CD4-positive, alpha-beta memory T cell (primary cell): ENCODE results near the gene PCDHGA4. TPM values are rescaled to one million over a fixed set of nuclear protein-coding genes. Genes with fewer than 3 reads are reported as not detected.

ENCODE experiments used
- CTCF ChIA-PET: fragments of 350-600 bp; sonication (Branson Sonifier 250); formaldehyde crosslinking; loops from one replicate; lab custom pipeline; 2021; ENCODE audit warnings: inconsistent platforms; ENCODE audit not compliant: partially characterized antibody; lab: Charles Lee
- POLR2A ChIA-PET: fragments of 350-600 bp; sonication (Branson Sonifier 250); formaldehyde crosslinking; loops from one replicate; lab custom pipeline; 2021; ENCODE audit not compliant: partially characterized antibody; lab: Charles Lee
- DNase-seq, 5 donors: peaks; one replicate each; pipeline versions ENCODE4 v3.0.0 to v3.0.0-alpha.2; 2020 to 2022; ENCODE audit warnings: mixed read lengths in 1 of 5
- H3K27ac ChIP-seq: one replicate; pipeline ENCODE4 v1.7.0; 2013; ENCODE audit warnings: low read depth, low read length
- H3K27me3 ChIP-seq: 2 replicates; pipeline ENCODE4 v1.7.0; 2013; ENCODE audit warnings: mild to moderate bottlenecking, low read length, moderate library complexity; ENCODE audit not compliant: insufficient read depth
- H3K36me3 ChIP-seq: 2 replicates; pipeline ENCODE4 v1.7.0; 2013; ENCODE audit warnings: mild to moderate bottlenecking, low read length, moderate library complexity; ENCODE audit not compliant: insufficient read depth
- H3K4me1 ChIP-seq: 2 replicates; pipeline ENCODE4 v1.7.0; 2013; ENCODE audit warnings: mild to moderate bottlenecking, low read length, moderate library complexity; ENCODE audit not compliant: insufficient read depth
- H3K4me3 ChIP-seq, 2 donors: one replicate each; pipeline ENCODE4 v1.7.0; 2013; ENCODE audit warnings: low read length in 2 of 2, mild to moderate bottlenecking in 1 of 2
- H3K9me3 ChIP-seq, 2 donors: one replicate each; pipeline ENCODE4 v1.7.0; 2013; ENCODE audit warnings: low read length in 2 of 2, control low read depth in 1 of 2; ENCODE audit not compliant: control insufficient read depth in 1 of 2
- H3K27ac Mint-ChIP-seq, 7 donors: one replicate each; pipeline ENCODE4 v1.8.0; 2020 to 2021; ENCODE audit warnings: mixed read lengths in 7 of 7, mild to moderate bottlenecking in 6 of 7, inconsistent platforms in 3 of 7, moderate library complexity in 3 of 7
- H3K27me3 Mint-ChIP-seq, 2 donors: one replicate each; pipeline ENCODE4 v1.8.0; 2020 to 2021; ENCODE audit warnings: mixed read lengths in 2 of 2
- H3K36me3 Mint-ChIP-seq, 2 donors: one replicate each; pipeline ENCODE4 v1.8.0; 2020 to 2021; ENCODE audit warnings: mixed read lengths in 2 of 2, inconsistent platforms in 1 of 2, mild to moderate bottlenecking in 1 of 2
- H3K4me1 Mint-ChIP-seq, 4 donors: one replicate each; pipeline ENCODE4 v1.8.0; 2020 to 2021; ENCODE audit warnings: mixed read lengths in 4 of 4, mild to moderate bottlenecking in 1 of 4
- H3K4me3 Mint-ChIP-seq, 8 donors: one replicate each; pipeline ENCODE4 v1.8.0; 2020 to 2021; ENCODE audit warnings: mixed read lengths in 8 of 8, mild to moderate bottlenecking in 7 of 8, moderate library complexity in 6 of 8, inconsistent platforms in 3 of 8
- H3K9me3 Mint-ChIP-seq, 8 donors: one replicate each; pipeline ENCODE4 v1.8.0; 2020 to 2021; ENCODE audit warnings: mixed read lengths in 8 of 8, mild to moderate bottlenecking in 5 of 8, inconsistent platforms in 3 of 8, moderate library complexity in 1 of 8
- intact Hi-C: fragments of 100-400 bp; cut with micrococcal nuclease; formaldehyde crosslinking; loops from one replicate; pipeline ENCODE4 v1.15.1; 2023
- polyA plus RNA-seq, 2 donors: library from polyadenylated mRNA; unstranded; fragments of 300-500 nt; fragmentation: Illumina TruSeq; gene quantifications; one replicate each; pipeline ENCODE4 v1.2.3, GENCODE V29; 2021
- total RNA-seq, 2 experiments: library from RNA; stranded (reverse); gene quantifications; one replicate each; pipeline ENCODE4 v1.2.3, GENCODE V29; 2021

Gene PCDHGA4
- total and polyA plus RNA-seq, 4 experiments from 2014 or later, result 0.47 TPM; not detected in 3

DNA sequence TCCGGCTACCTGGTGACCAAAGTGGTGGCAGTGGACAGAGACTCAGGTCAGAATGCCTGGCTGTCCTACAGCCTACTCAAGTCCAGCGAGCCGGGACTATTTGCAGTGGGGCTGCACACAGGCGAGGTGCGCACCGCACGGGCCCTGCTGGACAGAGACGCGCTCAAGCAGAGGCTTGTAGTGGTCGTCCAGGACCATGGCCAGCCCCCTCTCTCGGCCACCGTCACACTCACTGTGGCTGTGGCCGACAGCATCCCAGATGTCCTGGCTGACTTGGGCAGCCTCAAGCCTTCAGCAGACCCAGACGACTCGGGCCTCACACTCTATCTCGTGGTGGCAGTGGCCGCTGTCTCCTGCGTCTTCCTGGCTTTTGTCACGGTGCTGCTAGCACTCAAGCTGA, 2.1 kb downstream of the PCDHGA4 start:
- H3K9me3 ChIP-seq, result peaks cover 0 to 4% of the 10 kb centered on the region in 2 donors
- no peak for DNase-seq
- Mint-ChIP-seq H3K4me1 (peaks cover 0 to 5% (median 2%) of the 10 kb centered on the region in 4 donors), H3K36me3 (peaks cover 8 to 10% of the 10 kb centered on the region in 2 donors), H3K9me3 (peaks cover 0 to 65% (median 52%) of the 10 kb centered on the region in 8 donors), H3K27me3 (peaks cover 43 to 45% of the 10 kb centered on the region in 2 donors), H3K27ac (no peak overlapping the region), H3K4me3 (no peak overlapping the region)
- no peaks in the 10 kb centered on the region for H3K36me3 ChIP-seq
- ChIA-PET POLR2A (no interaction called here), CTCF (no interaction called here)
- H3K4me1 ChIP-seq, result no peaks in the 10 kb centered on the region
- H3K27ac ChIP-seq, result no peak overlapping the region
- peaks cover 11% of the 10 kb centered on the region for H3K27me3 ChIP-seq
- no peak overlapping the region for H3K4me3 ChIP-seq
- intact Hi-C loops, result loop anchor here (10.0 kb wide), 1 partner anchor 198 kb away; no protein-coding TSS in a partner anchor

DNA sequence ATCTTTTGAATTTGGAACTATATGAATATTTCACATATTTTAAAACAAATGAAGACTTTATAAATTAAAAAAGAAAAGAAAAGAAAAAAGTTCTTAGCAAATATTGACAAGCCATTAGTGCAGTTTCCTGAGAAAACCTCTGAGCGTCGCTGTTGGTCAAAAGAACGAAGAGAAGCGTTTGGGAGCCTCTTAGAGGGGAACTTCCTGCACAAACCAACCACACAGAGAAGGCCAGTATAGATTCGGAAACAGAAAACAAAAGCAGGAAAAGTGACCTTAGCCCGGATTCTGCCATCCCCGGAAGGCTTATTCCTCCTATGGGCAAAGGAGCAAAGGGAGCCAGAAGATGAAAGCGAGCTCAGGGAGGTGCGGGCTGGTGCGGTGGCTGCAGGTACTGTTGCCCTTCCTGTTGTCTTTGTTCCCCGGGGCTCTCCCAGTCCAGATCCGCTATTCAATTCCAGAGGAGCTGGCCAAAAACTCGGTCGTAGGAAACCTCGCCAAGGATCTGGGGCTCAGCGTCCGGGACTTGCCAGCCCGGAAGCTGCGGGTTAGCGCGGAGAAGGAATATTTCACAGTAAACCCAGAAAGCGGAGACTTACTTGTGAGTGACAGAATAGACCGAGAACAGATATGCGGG, 5.1 kb downstream of the PCDHGA4 start, which contains the start of gene PCDHGB2:
Gene PCDHGB2, plus strand, starts transcription at position 205 of the 637 bp plus-strand sequence. Its CDS starts 142 bp downstream, at position 347.
- H3K27ac ChIP-seq, result no peak within 1 kb of the TSS
- H3K4me1 Mint-ChIP-seq, result peaks cover 0 to 5% (median 2%) of the 10 kb centered on the region in 4 donors
- no peaks in the 10 kb centered on the region for H3K36me3 ChIP-seq
- peaks cover 50 to 52% of the 10 kb centered on the region in 2 donors for H3K27me3 Mint-ChIP-seq
- peak within 1 kb of the TSS; percentile 71 to 89 (median 80) for H3K4me3 Mint-ChIP-seq
- peaks cover 11% of the 10 kb centered on the region for H3K27me3 ChIP-seq
- peak within 1 kb of the TSS in 6 of 7 donors; percentile 17 to 75 (median 34) for H3K27ac Mint-ChIP-seq
- CTCF ChIA-PET, result interaction anchor here (1.0 kb wide), 1 partner anchor 198 kb away, joined by 4 read pairs; no protein-coding TSS in a partner anchor
- intact Hi-C loops, result loop anchor here (10.0 kb wide), 1 partner anchor 195 kb away; no protein-coding TSS in a partner anchor
- peak in 1 of 5 donors; percentile 19 for DNase-seq
- H3K4me3 ChIP-seq, result peak within 1 kb of the TSS; percentile 13 to 42
- peaks cover 9 to 12% of the 10 kb centered on the region in 2 donors for H3K36me3 Mint-ChIP-seq
- POLR2A ChIA-PET, result no interaction called here
- H3K4me1 ChIP-seq, result no peaks in the 10 kb centered on the region
- H3K9me3 Mint-ChIP-seq, result peaks cover 2 to 77% (median 64%) of the 10 kb centered on the region in 8 donors
- H3K9me3 ChIP-seq, result peaks cover 0 to 4% of the 10 kb centered on the region in 2 donors

DNA sequence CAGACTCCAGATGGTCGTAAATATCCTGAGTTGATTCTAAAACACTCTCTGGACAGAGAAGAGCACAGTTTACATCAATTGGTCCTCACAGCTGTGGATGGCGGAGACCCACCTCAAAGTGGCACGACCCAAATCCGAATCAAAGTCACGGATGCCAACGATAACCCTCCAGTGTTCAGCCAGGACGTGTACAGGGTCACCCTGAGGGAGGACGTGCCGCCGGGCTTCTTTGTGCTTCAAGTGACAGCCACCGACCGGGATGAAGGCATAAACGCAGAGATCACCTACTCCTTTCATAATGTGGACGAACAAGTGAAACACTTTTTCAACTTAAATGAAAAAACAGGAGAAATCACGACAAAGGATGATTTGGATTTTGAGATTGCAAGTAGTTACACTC, 5.9 kb downstream of the PCDHGA4 start:
- peak overlapping the region in 1 of 8 donors; percentile 15 for H3K4me3 Mint-ChIP-seq

DNA sequence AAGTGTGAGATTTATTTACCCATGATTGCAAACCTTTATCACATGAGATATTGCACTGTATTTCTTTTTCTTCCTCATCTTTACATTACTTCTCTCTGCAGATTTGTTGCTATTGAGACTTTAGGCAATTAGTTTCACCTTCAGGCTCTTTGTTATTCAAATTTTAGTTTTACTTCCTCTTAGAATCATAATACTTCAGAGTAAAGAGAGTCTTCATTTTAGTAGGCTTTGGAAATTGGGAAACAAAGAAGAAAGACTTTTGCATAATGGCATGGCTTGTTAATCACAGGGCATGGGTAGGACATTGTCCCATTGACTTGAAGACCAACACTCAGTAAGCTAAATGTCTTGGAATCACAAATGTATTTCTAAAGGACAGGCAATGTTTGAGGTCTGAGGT, 7.9 kb downstream of the PCDHGA4 start:
- Mint-ChIP-seq H3K27ac (peak overlapping the region in 1 of 7 donors; percentile 75), H3K4me3 (peak overlapping the region in 2 of 8 donors; percentile 40 to 42), H3K27me3 (peaks cover 51 to 57% of the 10 kb centered on the region in 2 donors), H3K36me3 (peaks cover 9 to 14% of the 10 kb centered on the region in 2 donors), H3K9me3 (peaks cover 5 to 77% (median 67%) of the 10 kb centered on the region in 8 donors), H3K4me1 (peaks cover 0 to 5% (median 2%) of the 10 kb centered on the region in 4 donors)
- Histone ChIP-seq H3K27ac (no peak overlapping the region), H3K27me3 (peaks cover 14% of the 10 kb centered on the region), H3K4me1 (no peaks in the 10 kb centered on the region), H3K4me3 (no peak overlapping the region), H3K9me3 (peaks cover 0 to 4% of the 10 kb centered on the region in 2 donors), H3K36me3 (no peaks in the 10 kb centered on the region)
- intact Hi-C loops, result no loop called here
- DNase-seq, result no peak
- ChIA-PET CTCF (no interaction called here), POLR2A (no interaction called here)

More for the DNA sequence above, 5.9 kb downstream of the PCDHGA4 start:
- peaks cover 12% of the 10 kb centered on the region for H3K27me3 ChIP-seq
- H3K36me3 ChIP-seq, result no peaks in the 10 kb centered on the region
- intact Hi-C loops, result no loop called here
- peaks cover 0 to 5% (median 2%) of the 10 kb centered on the region in 4 donors for H3K4me1 Mint-ChIP-seq
- peaks cover 9 to 12% of the 10 kb centered on the region in 2 donors for H3K36me3 Mint-ChIP-seq
- peaks cover 57% of the 10 kb centered on the region in 2 donors for H3K27me3 Mint-ChIP-seq
- CTCF ChIA-PET, result no interaction called here
- POLR2A ChIA-PET, result no interaction called here
- H3K27ac Mint-ChIP-seq, result peak overlapping the region in 4 of 7 donors; percentile 8 to 53 (median 28)
- H3K9me3 Mint-ChIP-seq, result peaks cover 5 to 77% (median 68%) of the 10 kb centered on the region in 8 donors
- peaks cover 0 to 4% of the 10 kb centered on the region in 2 donors for H3K9me3 ChIP-seq
- H3K4me1 ChIP-seq, result no peaks in the 10 kb centered on the region
- H3K27ac ChIP-seq, result no peak overlapping the region
- DNase-seq, result no peak
- no peak overlapping the region for H3K4me3 ChIP-seq

DNA sequence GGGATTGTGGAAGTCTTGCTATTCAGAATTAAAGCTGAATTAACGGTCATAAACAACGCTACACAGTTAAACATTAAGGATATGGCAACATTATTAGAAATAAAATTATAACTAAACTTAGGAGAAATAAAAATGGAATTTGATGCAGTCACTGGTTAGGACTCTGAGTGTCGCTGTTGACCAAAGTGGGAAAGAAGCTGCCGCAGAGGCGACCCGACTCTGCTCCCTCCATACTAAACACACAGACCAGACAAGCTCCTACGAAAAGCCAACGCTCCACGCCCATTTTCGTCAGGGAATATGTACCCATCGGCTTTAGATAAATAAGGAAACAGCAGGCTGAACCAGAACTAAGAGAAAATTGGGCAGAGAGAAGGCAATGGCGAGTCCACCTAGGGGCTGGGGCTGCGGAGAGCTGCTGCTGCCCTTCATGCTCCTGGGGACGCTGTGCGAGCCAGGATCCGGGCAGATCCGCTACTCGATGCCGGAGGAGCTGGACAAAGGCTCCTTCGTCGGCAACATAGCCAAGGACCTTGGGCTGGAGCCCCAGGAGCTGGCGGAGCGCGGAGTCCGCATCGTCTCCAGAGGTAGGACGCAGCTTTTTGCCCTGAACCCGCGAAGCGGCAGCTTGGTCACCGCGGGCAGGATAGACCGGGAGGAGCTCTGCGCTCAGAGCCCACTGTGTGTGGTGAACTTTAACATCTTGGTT, 9.3 kb downstream of the PCDHGA4 start, which contains the start of gene PCDHGA5:
Gene PCDHGA5, plus strand, starts transcription at position 211 of the 709 bp plus-strand sequence. Its CDS starts 169 bp downstream, at position 380.
- no peak within 1 kb of the TSS for H3K4me3 ChIP-seq
- Mint-ChIP-seq H3K9me3 (peaks cover 5 to 72% (median 67%) of the 10 kb centered on the region in 8 donors), H3K4me1 (peaks cover 0 to 5% (median 2%) of the 10 kb centered on the region in 4 donors), H3K36me3 (peaks cover 9 to 14% of the 10 kb centered on the region in 2 donors), H3K4me3 (no peak within 1 kb of the TSS), H3K27ac (peak within 1 kb of the TSS in 1 of 7 donors; percentile 51), H3K27me3 (peaks cover 43 to 55% of the 10 kb centered on the region in 2 donors)
- H3K27ac ChIP-seq, result no peak within 1 kb of the TSS
- ChIA-PET POLR2A (no interaction called here), CTCF (no interaction called here)
- peaks cover 0 to 4% of the 10 kb centered on the region in 2 donors for H3K9me3 ChIP-seq
- no peak for DNase-seq
- peaks cover 13% of the 10 kb centered on the region for H3K27me3 ChIP-seq
- intact Hi-C loops, result no loop called here
- no peaks in the 10 kb centered on the region for H3K36me3 ChIP-seq
- no peaks in the 10 kb centered on the region for H3K4me1 ChIP-seq

DNA sequence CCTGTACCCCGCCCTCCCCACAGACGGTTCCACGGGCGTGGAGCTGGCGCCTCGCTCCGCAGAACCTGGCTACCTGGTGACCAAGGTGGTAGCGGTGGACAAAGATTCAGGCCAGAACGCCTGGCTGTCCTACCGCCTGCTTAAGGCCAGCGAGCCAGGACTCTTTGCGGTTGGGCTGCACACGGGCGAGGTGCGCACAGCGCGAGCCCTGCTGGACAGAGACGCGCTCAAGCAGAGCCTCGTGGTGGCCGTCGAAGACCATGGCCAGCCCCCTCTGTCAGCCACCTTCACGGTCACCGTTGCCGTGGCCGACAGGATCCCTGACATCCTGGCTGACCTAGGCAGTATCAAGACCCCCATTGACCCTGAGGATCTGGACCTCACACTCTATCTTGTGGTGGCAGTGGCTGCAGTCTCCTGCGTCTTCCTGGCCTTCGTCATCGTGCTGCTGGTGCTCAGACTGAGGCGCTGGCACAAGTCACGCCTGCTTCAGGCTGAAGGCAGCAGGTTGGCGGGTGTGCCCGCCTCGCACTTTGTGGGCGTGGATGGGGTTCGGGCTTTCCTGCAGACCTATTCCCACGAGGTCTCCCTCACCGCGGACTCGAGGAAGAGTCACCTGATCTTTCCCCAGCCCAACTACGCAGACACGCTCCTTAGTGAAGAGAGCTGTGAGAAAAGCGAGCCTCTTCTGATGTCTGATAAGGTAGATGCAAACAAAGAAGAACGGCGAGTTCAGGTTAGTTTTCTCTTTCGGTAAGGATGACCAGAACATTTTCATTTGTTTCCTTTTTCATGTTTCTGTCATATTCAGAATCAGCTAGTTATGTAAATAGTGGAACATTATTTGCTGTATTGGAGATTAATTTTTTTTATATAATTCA, 11.4 kb downstream of the PCDHGA4 start:
- Mint-ChIP-seq H3K27me3 (peaks cover 47 to 53% of the 10 kb centered on the region in 2 donors), H3K9me3 (peaks cover 5 to 73% (median 56%) of the 10 kb centered on the region in 8 donors), H3K36me3 (peaks cover 5 to 9% of the 10 kb centered on the region in 2 donors), H3K4me3 (no peak overlapping the region), H3K27ac (peak overlapping the region in 1 of 7 donors; percentile 46), H3K4me1 (peaks cover 2 to 11% (median 6%) of the 10 kb centered on the region in 4 donors)
- no peak overlapping the region for H3K27ac ChIP-seq
- H3K4me1 ChIP-seq, result peaks cover 6% of the 10 kb centered on the region
- CTCF ChIA-PET, result no interaction called here
- H3K27me3 ChIP-seq, result peaks cover 13% of the 10 kb centered on the region
- no peaks in the 10 kb centered on the region for H3K36me3 ChIP-seq
- H3K9me3 ChIP-seq, result peaks cover 0 to 2% of the 10 kb centered on the region in 2 donors
- H3K4me3 ChIP-seq, result no peak overlapping the region
- no peak for DNase-seq
- intact Hi-C loops, result no loop called here
- POLR2A ChIA-PET, result no interaction called here
